ENCODE results near the gene TSHR. TPM values are rescaled to one million over a fixed set of nuclear protein-coding genes. Genes with fewer than 3 reads are reported as not detected.

TSHR gene
- total RNA-seq, 1 experiment from 2014 or later = not detected

- Histone ChIP-seq H3K27ac (ENCODE audit: low read length) (no peak overlapping the region), H3K4me2 (ENCODE audit: low read length) (no peak overlapping the region), H3K4me1 (ENCODE audit: insufficient read depth, low read length) (no peaks in the 10 kb centered on the region), H2AFZ (ENCODE audit: low read length) (no peak overlapping the region), H3K27me3 (ENCODE audit: low read length) (no peaks in the 10 kb centered on the region), H3K36me3 (ENCODE audit: low read depth, low read length) (peaks cover 3% of the 10 kb centered on the region), H3K4me3 (ENCODE audit: low read length) (no peak overlapping the region), H4K20me1 (ENCODE audit: low read length) (0 out of 2 replicates have a peak, but pooled peaks cover 5% of the 10 kb centered on the region), H3K9me3 (ENCODE audit: low read length) (no peaks in the 10 kb centered on the region), H3F3A (ENCODE audit: low read length, unreplicated experiment) (no peaks in the 10 kb centered on the region), H3K79me2 (ENCODE audit: low read length) (no peaks in the 10 kb centered on the region), H3K9ac (ENCODE audit: low read length) (no peak overlapping the region), H3K9me2 (replicated peaks; ENCODE audit: low read length) (no peaks in the 10 kb centered on the region)
- POLR2A ChIA-PET (ENCODE audit: unreplicated experiment) = no interaction called here
- TF ChIP-seq EZH2 (IDR thresholded peaks at IDR 0.05; ENCODE audit: low read length, unreplicated experiment) (no peak), CTCF (conservative IDR thresholded peaks at IDR 0.05; ENCODE audit: low read depth, low read length) (no peak), EZH2phosphoT487 (IDR thresholded peaks at IDR 0.05; ENCODE audit: borderline replicate concordance, low read length) (no peak)
- CTCF ChIA-PET = no interaction called here
- BruUV-seq (replicated peaks) = no TSS peak
- intact Hi-C loops (cut with micrococcal nuclease) = no loop called here
- ATAC-seq (no peak), DNase-seq (no peak)
Observed at GRCh38 chr14:80919622-80920021, 35.8 kb upstream of the TSHR start.

GRCh38 chr14:80923368-80923767, 32.1 kb upstream of the TSHR start:
- no peaks in the 10 kb centered on the region for H3K9me2 ChIP-seq (replicated peaks; ENCODE audit: low read length)
- no peak overlapping the region for H3K4me2 ChIP-seq (ENCODE audit: low read length)
- ChIA-PET CTCF (no interaction called here), POLR2A (ENCODE audit: unreplicated experiment) (no interaction called here)
- TF ChIP-seq EZH2phosphoT487 (IDR thresholded peaks at IDR 0.05; ENCODE audit: borderline replicate concordance, low read length) (no peak), CTCF (conservative IDR thresholded peaks at IDR 0.05; ENCODE audit: low read depth, low read length) (no peak), EZH2 (IDR thresholded peaks at IDR 0.05; ENCODE audit: low read length, unreplicated experiment) (no peak)
- H3K27ac ChIP-seq (ENCODE audit: low read length) = no peak overlapping the region
- no peaks in the 10 kb centered on the region for H3F3A ChIP-seq (ENCODE audit: low read length, unreplicated experiment)
- ATAC-seq = no peak
- no peak for DNase-seq
- peaks cover 24% of the 10 kb centered on the region for H3K79me2 ChIP-seq (ENCODE audit: low read length)
- intact Hi-C loops (cut with micrococcal nuclease) = no loop called here
- BruUV-seq (replicated peaks) = no TSS peak
- H4K20me1 ChIP-seq (ENCODE audit: low read length) = 0 out of 2 replicates have a peak, but pooled peaks cover 5% of the 10 kb centered on the region
- H3K9ac ChIP-seq (ENCODE audit: low read length) = no peak overlapping the region
- H3K4me1 ChIP-seq (ENCODE audit: insufficient read depth, low read length) = no peaks in the 10 kb centered on the region
- H2AFZ ChIP-seq (ENCODE audit: low read length) = no peak overlapping the region
- H3K4me3 ChIP-seq (ENCODE audit: low read length) = no peak overlapping the region
- H3K36me3 ChIP-seq (ENCODE audit: low read depth, low read length) = no peaks in the 10 kb centered on the region; the same call in 1 of the 2 replicates
- H3K27me3 ChIP-seq (ENCODE audit: low read length) = no peaks in the 10 kb centered on the region
- no peaks in the 10 kb centered on the region for H3K9me3 ChIP-seq (ENCODE audit: low read length)

- Histone ChIP-seq H3K79me2 (ENCODE audit: low read length) (peaks cover 31% of the 10 kb centered on the region), H4K20me1 (ENCODE audit: low read length) (no peaks in the 10 kb centered on the region), H3K4me2 (ENCODE audit: low read length) (no peak overlapping the region), H3K9me2 (replicated peaks; ENCODE audit: low read length) (no peaks in the 10 kb centered on the region), H3K27ac (ENCODE audit: low read length) (no peak overlapping the region), H2AFZ (ENCODE audit: low read length) (no peak overlapping the region), H3K9me3 (ENCODE audit: low read length) (no peaks in the 10 kb centered on the region), H3K4me1 (ENCODE audit: insufficient read depth, low read length) (no peaks in the 10 kb centered on the region), H3K27me3 (ENCODE audit: low read length) (no peaks in the 10 kb centered on the region), H3K4me3 (ENCODE audit: low read length) (no peak overlapping the region), H3F3A (ENCODE audit: low read length, unreplicated experiment) (no peaks in the 10 kb centered on the region), H3K9ac (ENCODE audit: low read length) (no peak overlapping the region), H3K36me3 (ENCODE audit: low read depth, low read length) (no peaks in the 10 kb centered on the region; the same call in 1 of the 2 replicates)
- POLR2A ChIA-PET (ENCODE audit: unreplicated experiment) = no interaction called here
- no TSS peak for BruUV-seq (replicated peaks)
- intact Hi-C loops (cut with micrococcal nuclease) = no loop called here
- no peak for TF ChIP-seq EZH2 (IDR thresholded peaks at IDR 0.05; ENCODE audit: low read length, unreplicated experiment)
- no peak for TF ChIP-seq EZH2phosphoT487 (IDR thresholded peaks at IDR 0.05; ENCODE audit: borderline replicate concordance, low read length)
- TF ChIP-seq CTCF (conservative IDR thresholded peaks at IDR 0.05; ENCODE audit: low read depth, low read length) = no peak
- CTCF ChIA-PET = no interaction called here
- DNase-seq = no peak
- no peak for ATAC-seq
Observed at GRCh38 chr14:80924365-80925103, 30.9 kb upstream of the TSHR start.
